Measurements from ENCODE around the gene LPP. TPM values are rescaled to one million over a fixed set of nuclear protein-coding genes. Genes with fewer than 3 reads are reported as not detected.

Gene LPP
- total RNA-seq, 2 experiments from 2014 or later: 49.6 to 54.3 TPM

- Mint-ChIP-seq H3K4me1 (peaks cover 6% of the 10 kb centered on the region), H3K4me3 (no peak overlapping the region), H3K36me3 (no peaks in the 10 kb centered on the region), H3K27ac (no peak overlapping the region), H3K27me3 (no peaks in the 10 kb centered on the region), H3K9me3 (no peaks in the 10 kb centered on the region)
- DNase-seq (no peak), ATAC-seq (ENCODE audit: low read depth) (no peak)
- POLR2A ChIA-PET: no interaction called here
These were observed 596.7 kb downstream of the LPP start for GRCh38 chr3:188750617-188751016.

GRCh38 chr3:188752850-188753249 lies 598.9 kb downstream of the LPP start:
- no peak overlapping the region for H3K27ac Mint-ChIP-seq
- no peaks in the 10 kb centered on the region for H3K9me3 Mint-ChIP-seq
- no peak overlapping the region for H3K4me3 Mint-ChIP-seq
- DNase-seq: no peak
- POLR2A ChIA-PET: no interaction called here
- no peaks in the 10 kb centered on the region for H3K36me3 Mint-ChIP-seq
- no peak for ATAC-seq (ENCODE audit: low read depth)
- H3K4me1 Mint-ChIP-seq: peaks cover 6% of the 10 kb centered on the region
- H3K27me3 Mint-ChIP-seq: no peaks in the 10 kb centered on the region

- ATAC-seq (ENCODE audit: low read depth) (no peak), DNase-seq (no peak)
- Mint-ChIP-seq H3K9me3 (no peaks in the 10 kb centered on the region), H3K4me3 (no peak overlapping the region), H3K27me3 (no peaks in the 10 kb centered on the region), H3K27ac (no peak overlapping the region), H3K4me1 (peaks cover 6% of the 10 kb centered on the region), H3K36me3 (no peaks in the 10 kb centered on the region)
- POLR2A ChIA-PET: no interaction called here
These were observed 600.3 kb downstream of the LPP start for GRCh38 chr3:188754267-188754666.

- no peak overlapping the region for H3K4me3 Mint-ChIP-seq
- POLR2A ChIA-PET: no interaction called here
- no peak overlapping the region for H3K27ac Mint-ChIP-seq
- no peaks in the 10 kb centered on the region for H3K36me3 Mint-ChIP-seq
- no peaks in the 10 kb centered on the region for H3K9me3 Mint-ChIP-seq
- DNase-seq (no peak), ATAC-seq (ENCODE audit: low read depth) (no peak)
- H3K4me1 Mint-ChIP-seq: peaks cover 6% of the 10 kb centered on the region
- no peaks in the 10 kb centered on the region for H3K27me3 Mint-ChIP-seq
These were observed 602.3 kb downstream of the LPP start for GRCh38 chr3:188756241-188756640.

GRCh38 chr3:188759336-188760005 lies 605.5 kb downstream of the LPP start:
- POLR2A ChIA-PET: no interaction called here
- H3K27ac Mint-ChIP-seq: no peak overlapping the region
- no peaks in the 10 kb centered on the region for H3K9me3 Mint-ChIP-seq
- H3K27me3 Mint-ChIP-seq: no peaks in the 10 kb centered on the region
- DNase-seq (no peak), ATAC-seq (ENCODE audit: low read depth) (no peak)
- no peaks in the 10 kb centered on the region for H3K4me1 Mint-ChIP-seq
- no peaks in the 10 kb centered on the region for H3K36me3 Mint-ChIP-seq
- H3K4me3 Mint-ChIP-seq: no peak overlapping the region

- no peak for ATAC-seq (ENCODE audit: low read depth)
- POLR2A ChIA-PET: interaction anchor here (0.6 kb wide), 1 partner anchor 267 kb away, joined by 3 read pairs; no protein-coding TSS in a partner anchor
- no peaks in the 10 kb centered on the region for H3K4me1 Mint-ChIP-seq
- H3K27ac Mint-ChIP-seq: no peak overlapping the region
- no peaks in the 10 kb centered on the region for H3K27me3 Mint-ChIP-seq
- DNase-seq: no peak
- no peaks in the 10 kb centered on the region for H3K9me3 Mint-ChIP-seq
- H3K36me3 Mint-ChIP-seq: peaks cover 2% of the 10 kb centered on the region
- no peak overlapping the region for H3K4me3 Mint-ChIP-seq
These were observed 606.5 kb downstream of the LPP start for GRCh38 chr3:188760408-188760807.

GRCh38 chr3:188761439-188761838 lies 607.5 kb downstream of the LPP start:
- no peaks in the 10 kb centered on the region for H3K27me3 Mint-ChIP-seq
- no peak overlapping the region for H3K27ac Mint-ChIP-seq
- DNase-seq (no peak), ATAC-seq (ENCODE audit: low read depth) (no peak)
- H3K4me1 Mint-ChIP-seq: no peaks in the 10 kb centered on the region
- POLR2A ChIA-PET: no interaction called here
- H3K36me3 Mint-ChIP-seq: peaks cover 2% of the 10 kb centered on the region
- H3K4me3 Mint-ChIP-seq: no peak overlapping the region
- H3K9me3 Mint-ChIP-seq: no peaks in the 10 kb centered on the region

- H3K27me3 Mint-ChIP-seq: no peaks in the 10 kb centered on the region
- H3K4me1 Mint-ChIP-seq: no peaks in the 10 kb centered on the region
- POLR2A ChIA-PET: no interaction called here
- ATAC-seq (ENCODE audit: low read depth): no peak
- no peak overlapping the region for H3K4me3 Mint-ChIP-seq
- H3K9me3 Mint-ChIP-seq: no peaks in the 10 kb centered on the region
- no peak overlapping the region for H3K27ac Mint-ChIP-seq
- peaks cover 2% of the 10 kb centered on the region for H3K36me3 Mint-ChIP-seq
- DNase-seq: no peak
These were observed 608.0 kb downstream of the LPP start for GRCh38 chr3:188761964-188762363.

- H3K9me3 Mint-ChIP-seq: no peaks in the 10 kb centered on the region
- no peaks in the 10 kb centered on the region for H3K4me1 Mint-ChIP-seq
- no peak overlapping the region for H3K27ac Mint-ChIP-seq
- DNase-seq (no peak), ATAC-seq (ENCODE audit: low read depth) (no peak)
- POLR2A ChIA-PET: no interaction called here
- no peaks in the 10 kb centered on the region for H3K27me3 Mint-ChIP-seq
- H3K4me3 Mint-ChIP-seq: no peak overlapping the region
- H3K36me3 Mint-ChIP-seq: peaks cover 2% of the 10 kb centered on the region
These were observed 610.7 kb downstream of the LPP start for GRCh38 chr3:188764609-188765008.

GRCh38 chr3:188769831-188770230 lies 615.9 kb downstream of the LPP start:
- Mint-ChIP-seq H3K27me3 (no peaks in the 10 kb centered on the region), H3K9me3 (no peaks in the 10 kb centered on the region), H3K27ac (no peak overlapping the region), H3K4me3 (no peak overlapping the region), H3K36me3 (peaks cover 2% of the 10 kb centered on the region), H3K4me1 (no peaks in the 10 kb centered on the region)
- DNase-seq (no peak), ATAC-seq (ENCODE audit: low read depth) (no peak)
- POLR2A ChIA-PET: no interaction called here

GRCh38 chr3:188772886-188773285 lies 618.9 kb downstream of the LPP start:
- POLR2A ChIA-PET: no interaction called here
- no peaks in the 10 kb centered on the region for H3K9me3 Mint-ChIP-seq
- ATAC-seq (ENCODE audit: low read depth) (no peak), DNase-seq (no peak)
- H3K27ac Mint-ChIP-seq: no peak overlapping the region
- no peaks in the 10 kb centered on the region for H3K36me3 Mint-ChIP-seq
- H3K27me3 Mint-ChIP-seq: no peaks in the 10 kb centered on the region
- no peak overlapping the region for H3K4me3 Mint-ChIP-seq
- H3K4me1 Mint-ChIP-seq: no peaks in the 10 kb centered on the region

GRCh38 chr3:188775412-188775811 lies 621.5 kb downstream of the LPP start:
- Mint-ChIP-seq H3K9me3 (no peaks in the 10 kb centered on the region), H3K4me3 (no peak overlapping the region), H3K27me3 (no peaks in the 10 kb centered on the region), H3K27ac (no peak overlapping the region), H3K4me1 (no peaks in the 10 kb centered on the region), H3K36me3 (no peaks in the 10 kb centered on the region)
- POLR2A ChIA-PET: no interaction called here
- DNase-seq (no peak), ATAC-seq (ENCODE audit: low read depth) (no peak)

GRCh38 chr3:188776447-188776846 lies 622.5 kb downstream of the LPP start:
- no peak overlapping the region for H3K4me3 Mint-ChIP-seq
- H3K27ac Mint-ChIP-seq: no peak overlapping the region
- DNase-seq (no peak), ATAC-seq (ENCODE audit: low read depth) (no peak)
- POLR2A ChIA-PET: no interaction called here
- H3K9me3 Mint-ChIP-seq: peaks cover 3% of the 10 kb centered on the region
- no peaks in the 10 kb centered on the region for H3K4me1 Mint-ChIP-seq
- peaks cover 4% of the 10 kb centered on the region for H3K36me3 Mint-ChIP-seq
- H3K27me3 Mint-ChIP-seq: no peaks in the 10 kb centered on the region

- H3K27ac Mint-ChIP-seq: no peak overlapping the region
- peaks cover 5% of the 10 kb centered on the region for H3K9me3 Mint-ChIP-seq
- no peak overlapping the region for H3K4me3 Mint-ChIP-seq
- no peaks in the 10 kb centered on the region for H3K27me3 Mint-ChIP-seq
- ATAC-seq (ENCODE audit: low read depth) (no peak), DNase-seq (no peak)
- peaks cover 8% of the 10 kb centered on the region for H3K4me1 Mint-ChIP-seq
- H3K36me3 Mint-ChIP-seq: peaks cover 8% of the 10 kb centered on the region
- POLR2A ChIA-PET: no interaction called here
These were observed 624.3 kb downstream of the LPP start for GRCh38 chr3:188778091-188778852.
